ENCODE results near the gene TMEM182.

The TMEM182 gene

GRCh38 chr2:102852867-102853266, 91.0 kb downstream of the TMEM182 start:
- DNase-seq: no peak

All from anterior cingulate cortex (tissue), 58 donors.